ENCODE data around the gene FAM83C. TPM values are rescaled to one million over a fixed set of nuclear protein-coding genes. Genes with fewer than 3 reads are reported as not detected.

FAM83C gene
- total and polyA plus RNA-seq, 10 of the 15 experiments (the other 5 are each of a cell fraction or from before 2014, with no cell fraction given), result not detected

- TF ChIP-seq PBX3 (IDR thresholded peaks at IDR 0.05; ENCODE audit: insufficient replicate concordance, low read depth, low read length) (no peak), ZNF622 (IDR thresholded peaks at IDR 0.05) (no peak), NFYA (IDR thresholded peaks at IDR 0.05; ENCODE audit: borderline replicate concordance, low read depth, low read length) (no peak), KAT2A (conservative IDR thresholded peaks at IDR 0.05; ENCODE audit: control insufficient read depth, low read depth, low read length) (no peak)
These were observed 26.4 kb upstream of the FAM83C start (continued) for GRCh38 chr20:35318502-35319157.

- Histone ChIP-seq H3K36me3 (ENCODE audit: control insufficient read depth in 2 of 2, insufficient read depth in 2 of 2, low read length in 1 of 2) (peaks cover 0 to 2% of the 10 kb centered on the region in 2 experiments; a peak in 1 of 4 replicates), H3K9ac (ENCODE audit: control insufficient read depth, insufficient read depth, low read length) (no peak overlapping the region), H3K4me3 (no peak overlapping the region), H3K27me3 (replicated peaks in 1 of 2; ENCODE audit: control insufficient read depth in 2 of 2, insufficient read depth in 2 of 2, low read length in 1 of 2) (no peaks in the 10 kb centered on the region), H4K20me1 (ENCODE audit: control insufficient read depth, insufficient read depth) (no peaks in the 10 kb centered on the region), H3K27ac (ENCODE audit: control insufficient read depth, insufficient read depth) (no peak overlapping the region), H3K9me3 (replicated peaks; ENCODE audit: control insufficient read depth, insufficient read depth, low read length) (no peaks in the 10 kb centered on the region), H2AFZ (ENCODE audit: control insufficient read depth, low read depth, low read length) (no peak overlapping the region), H3K4me1 (ENCODE audit: control insufficient read depth, insufficient read depth, low read length) (no peaks in the 10 kb centered on the region), H3K4me2 (ENCODE audit: control insufficient read depth, insufficient read depth) (no peak overlapping the region), H3K79me2 (ENCODE audit: control insufficient read depth, insufficient read depth, low read length) (no peaks in the 10 kb centered on the region)
- no peak for DNase-seq (ENCODE audit: low read depth, low spot score)
- no peak for FAIRE-seq
- POLR2A ChIA-PET, result no interaction called here
- WGBS (ENCODE audit: insufficient coverage, insufficient replicate concordance, low lambda C conversion rate, missing lambda C conversion rate), result 74% methylated on average over 5 of the region's 5 CpGs
- no peak for ATAC-seq
- CTCF ChIA-PET, result interaction anchor here (1.1 to 2.6 kb wide), 3 partner anchors 10 to 129 kb away, joined by 5 to 13 read pairs (median 6); no protein-coding TSS in a partner anchor
- intact Hi-C loops (cut with micrococcal nuclease; ENCODE audit: unreplicated experiment), result no loop called here
- RAD21 ChIA-PET (ENCODE audit: unreplicated experiment), result no interaction called here
- in situ Hi-C loops (cut with MboI), result no loop called here
- SMC1A ChIA-PET (ENCODE audit: uncharacterized antibody, unreplicated experiment), result no interaction called here
- BruUV-seq (replicated peaks), result no TSS peak
- TF ChIP-seq CREB1 (IDR thresholded peaks at IDR 0.05; ENCODE audit: low read depth) (no peak), CEBPB (IDR thresholded peaks at IDR 0.05; ENCODE audit: borderline replicate concordance in 1 of 2, low read depth in 2 of 2, low read length in 2 of 2) (no peak), ZNF274 (IDR thresholded peaks at IDR 0.05; ENCODE audit: insufficient read depth, insufficient read length) (no peak), CHD4 (IDR thresholded peaks at IDR 0.05) (no peak), BRCA1 (IDR thresholded peaks at IDR 0.05; ENCODE audit: low read depth, low read length) (no peak), ZBTB4 (CRISPR knock-in tag; IDR thresholded peaks at IDR 0.05) (no peak), BACH1 (IDR thresholded peaks at IDR 0.05; ENCODE audit: borderline replicate concordance) (no peak), RCOR1 (conservative IDR thresholded peaks at IDR 0.05; ENCODE audit: low read depth, low read length) (no peak), TCF3 (IDR thresholded peaks at IDR 0.05; ENCODE audit: borderline replicate concordance, insufficient read depth, low read depth, low read length) (no peak), IRF4 (IDR thresholded peaks at IDR 0.05; ENCODE audit: low read depth, low read length) (no peak), MTA3 (IDR thresholded peaks at IDR 0.05; ENCODE audit: borderline replicate concordance, low read length) (no peak), YBX1 (IDR thresholded peaks at IDR 0.05) (no peak), TBL1XR1 (IDR thresholded peaks at IDR 0.05; ENCODE audit: low read depth, low read length) (no peak), ZNF622 (IDR thresholded peaks at IDR 0.05) (no peak), SIN3A (IDR thresholded peaks at IDR 0.05; ENCODE audit: low read depth, low read length) (no peak), SIX5 (IDR thresholded peaks at IDR 0.05; ENCODE audit: low read depth, low read length, severe bottlenecking) (no peak)
These were observed 25.4 kb upstream of the FAM83C start for GRCh38 chr20:35317416-35318210.
